Epithelial cell of prostate (primary cell): Measurements from ENCODE around the gene CDK5.

Source experiments
- DNase-seq: peaks from one replicate; pipeline ENCODE4 v3.0.0-alpha.2; 2011; ENCODE audit warnings: low read depth, low spot score
- H3K27ac ChIP-seq: fragments of 450-650 bp; 2 replicates; pipeline ENCODE4 v1.5.1; 2017; ENCODE audit warnings: mild to moderate bottlenecking

The CDK5 gene

DNA sequence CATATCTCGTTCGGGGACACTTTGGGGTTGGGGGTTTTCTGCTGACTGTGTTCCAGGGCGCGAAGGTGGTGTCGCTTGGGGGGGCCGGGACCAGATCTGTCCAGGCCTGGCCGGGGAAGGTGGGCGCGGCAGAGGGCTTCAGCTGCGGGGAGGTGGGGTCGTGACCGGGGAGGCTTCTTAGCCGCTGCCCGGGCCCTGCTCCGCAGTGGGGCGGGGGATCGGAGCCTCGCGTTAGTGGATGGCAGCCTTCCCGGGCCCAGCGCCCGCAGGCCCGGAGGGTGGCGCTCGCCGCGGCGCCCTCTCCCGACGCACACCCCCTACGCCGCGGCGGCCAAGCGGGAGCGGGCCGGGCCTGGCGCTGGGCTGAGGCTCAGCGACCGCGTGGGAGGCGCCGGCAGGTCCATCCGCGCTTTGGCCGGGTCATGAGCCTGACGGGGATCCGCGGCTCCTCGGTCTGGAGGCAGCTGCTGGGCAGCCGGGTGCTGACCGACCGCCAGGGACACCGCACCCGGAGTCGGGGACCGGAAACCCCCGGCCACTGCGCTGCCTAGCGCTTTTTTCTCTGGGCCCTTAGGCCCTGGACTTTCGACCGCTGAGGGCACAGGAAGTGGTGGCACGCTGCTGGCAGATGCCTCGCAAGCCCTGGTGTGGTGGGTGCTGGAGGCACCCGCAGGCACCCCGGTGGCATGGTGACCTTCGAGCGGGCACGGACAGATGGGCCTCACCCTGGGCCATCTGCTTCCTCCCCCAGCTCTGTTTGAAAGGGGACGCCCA is 29.7 kb upstream of the CDK5 start:
- DNase-seq: no peak
- peak overlapping the region; percentile 80 for H3K27ac ChIP-seq

DNA sequence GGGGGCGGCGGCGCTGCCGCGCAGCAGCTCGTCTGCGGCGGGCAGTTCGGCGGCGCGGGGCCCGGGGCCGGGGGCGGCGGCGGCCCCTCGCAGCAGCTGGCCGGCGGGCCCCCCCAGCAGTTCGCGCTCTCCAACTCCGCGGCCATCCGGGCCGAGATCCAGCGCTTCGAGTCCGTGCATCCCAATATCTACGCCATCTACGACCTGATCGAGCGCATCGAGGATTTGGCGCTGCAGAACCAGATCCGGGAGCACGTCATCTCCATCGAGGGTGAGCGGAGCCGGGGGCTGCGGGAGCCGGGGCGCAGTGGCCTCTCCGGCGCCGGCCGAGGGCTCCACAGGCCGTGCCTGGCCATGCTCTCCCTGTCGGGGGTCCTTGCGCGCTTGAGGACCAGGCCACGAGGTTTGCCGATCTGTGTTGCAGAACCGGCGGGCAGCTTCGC is 29.1 kb upstream of the CDK5 start:
- H3K27ac ChIP-seq: peak overlapping the region; percentile 80
- DNase-seq: no peak

- no peak for DNase-seq
These were observed 28.3 kb upstream of the CDK5 start, which contains the start of gene AGAP3 for GRCh38 chr7:151085691-151086620. TSS of gene AGAP3 (plus strand) at chr7:151086475. CDS start at chr7:151086742, 267 bp downstream.

GRCh38 chr7:151085329-151085690 is 27.6 kb upstream of the CDK5 start:
- DNase-seq: no peak
- H3K27ac ChIP-seq: no peak overlapping the region

More at GRCh38 chr7:151085691-151086620, 28.3 kb upstream of the CDK5 start, which contains the start of gene AGAP3:
- H3K27ac ChIP-seq: peak within 1 kb of the TSS; percentile 80

GRCh38 chr7:151083824-151084160 is 26.1 kb upstream of the CDK5 start:
- no peak overlapping the region for H3K27ac ChIP-seq
- DNase-seq: no peak

DNA sequence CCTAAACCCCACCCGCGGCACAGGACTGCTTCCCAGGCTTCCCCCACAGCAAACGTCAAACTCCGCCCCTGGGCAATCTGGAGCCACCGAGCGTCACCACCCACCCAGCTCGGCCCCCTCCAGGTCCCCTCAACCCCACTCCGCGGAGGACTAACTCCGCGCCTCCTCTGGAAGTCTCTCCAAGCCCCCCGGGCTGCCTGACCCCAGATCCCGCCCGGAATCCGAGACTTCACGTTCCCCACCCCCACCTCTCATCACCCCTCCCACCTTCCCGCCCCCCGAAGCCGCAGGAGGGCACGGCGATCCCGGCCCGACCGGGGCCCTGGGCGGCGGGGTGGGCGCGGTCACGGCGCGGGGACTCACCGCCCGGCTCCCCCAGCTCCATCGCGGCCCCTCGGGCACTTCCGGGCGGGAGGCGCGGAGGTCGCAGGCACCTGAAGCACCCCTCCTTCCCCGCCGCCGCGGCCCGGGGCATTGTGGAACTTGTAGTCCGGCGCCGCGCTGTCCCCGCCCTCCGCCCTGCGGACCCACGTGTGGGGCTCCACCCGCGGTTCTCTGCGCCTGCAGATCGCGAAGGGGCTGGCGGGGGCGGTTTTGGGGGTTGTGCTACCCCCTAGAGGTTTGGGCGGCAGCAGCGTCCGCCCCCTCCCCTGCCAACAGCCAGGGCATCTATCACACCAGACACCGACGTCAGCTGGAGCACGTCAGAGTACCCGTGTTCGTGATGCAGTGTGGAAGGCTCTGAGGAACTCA is 25.6 kb upstream of the CDK5 start, which contains the start of gene TMUB1:
TSS of gene TMUB1 (minus strand) at position 423 of the 753 bp plus-strand sequence. CDS start 930 bp downstream, outside the sequence.
- no peak for DNase-seq
- H3K27ac ChIP-seq: peak within 1 kb of the TSS; percentile 86

DNA sequence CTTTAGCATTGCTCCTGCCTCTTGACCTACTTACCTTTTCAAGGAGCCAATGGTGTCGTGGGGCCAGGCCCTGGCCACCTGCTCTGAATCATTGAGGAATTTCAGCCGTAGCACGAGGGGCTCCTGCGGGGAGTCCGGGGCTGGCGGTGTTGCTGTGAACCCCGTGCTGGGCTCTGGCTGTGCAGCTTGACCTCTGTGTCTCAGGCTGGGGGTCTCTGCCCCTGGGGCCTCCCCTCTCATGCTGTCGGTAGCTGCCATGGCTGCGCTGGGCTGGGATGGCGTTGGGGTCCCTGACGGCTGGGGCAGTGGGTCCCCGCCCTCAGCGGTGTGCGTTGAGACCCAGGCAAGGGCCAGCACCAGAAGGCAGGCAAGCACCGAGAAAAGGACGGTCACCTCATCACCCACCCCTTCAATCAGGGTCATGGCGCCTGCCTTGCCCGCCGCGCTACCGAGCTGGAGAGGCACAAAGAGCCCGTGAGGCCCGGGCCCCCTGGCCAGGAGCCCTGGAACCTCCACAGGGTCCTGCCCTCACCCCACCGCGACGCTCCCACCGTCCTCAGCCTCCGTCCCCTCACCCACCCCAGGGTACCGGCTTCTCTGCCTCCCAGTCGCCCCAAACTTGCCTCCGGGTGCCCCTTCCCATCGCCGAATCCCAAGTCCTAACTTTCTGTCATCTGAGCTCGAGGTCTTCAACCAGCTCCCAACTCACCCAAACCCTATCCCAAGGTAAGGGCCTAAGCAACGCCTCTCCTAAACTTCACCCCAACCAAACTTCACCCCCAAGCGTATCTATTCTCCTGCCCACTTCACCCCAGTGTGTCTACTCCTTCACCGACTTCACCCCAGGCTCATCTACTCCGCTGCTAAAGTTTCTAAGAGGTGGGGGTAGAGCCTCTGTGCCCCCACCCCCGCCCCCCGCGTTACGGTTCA is 24.7 kb upstream of the CDK5 start:
- peak overlapping the region; percentile 86 for H3K27ac ChIP-seq
- DNase-seq: no peak

- no peak for DNase-seq
- H3K27ac ChIP-seq: peak overlapping the region; percentile 86
These were observed 23.7 kb upstream of the CDK5 start for GRCh38 chr7:151081170-151082101.

GRCh38 chr7:151080522-151081169 is 22.9 kb upstream of the CDK5 start, which contains the start of gene FASTK:
TSS of gene FASTK (minus strand) at chr7:151080809. CDS start at chr7:151080766, 43 bp downstream.
- DNase-seq: peak; percentile 49
- peak within 1 kb of the TSS; percentile 86 for H3K27ac ChIP-seq

GRCh38 chr7:151080067-151080521 is 22.4 kb upstream of the CDK5 start:
- DNase-seq: no peak

DNA sequence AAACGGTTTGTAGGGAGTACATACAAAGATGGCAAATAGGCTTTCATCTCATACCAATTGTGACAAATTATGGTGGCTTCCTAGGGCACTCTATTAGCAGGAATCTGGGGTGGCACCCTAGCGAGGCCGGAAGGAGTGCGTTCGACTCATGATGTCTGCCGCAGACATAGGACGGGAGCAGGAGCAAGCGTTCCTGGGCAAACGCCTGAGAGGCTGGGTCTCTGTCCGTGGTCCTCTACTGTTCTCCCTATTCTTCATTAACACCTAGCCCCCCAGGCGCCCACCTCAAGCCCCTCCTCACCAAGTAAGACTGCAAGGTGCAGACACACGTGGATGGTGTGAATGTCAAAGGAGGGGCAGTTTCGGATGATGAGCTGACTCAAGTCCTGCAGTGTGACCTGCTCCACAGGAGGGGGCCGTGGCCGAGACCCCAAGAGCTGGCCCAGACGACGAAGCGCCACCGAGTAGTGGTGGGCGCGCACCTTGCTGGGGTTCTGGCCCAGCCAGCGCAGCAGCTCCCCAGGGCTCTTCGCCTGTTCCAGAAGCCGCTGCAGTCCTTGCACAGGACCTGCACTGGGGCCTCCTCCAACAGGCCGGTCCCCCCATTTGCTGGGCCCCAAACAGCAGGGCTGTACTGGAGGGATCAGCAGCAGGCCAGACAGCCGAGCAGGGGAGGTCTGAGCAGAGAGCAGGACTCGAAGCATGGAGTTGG is 21.7 kb upstream of the CDK5 start:
- DNase-seq: no peak
- H3K27ac ChIP-seq: no peak overlapping the region

More at GRCh38 chr7:151080067-151080521, 22.4 kb upstream of the CDK5 start:
- peak overlapping the region; percentile 86 for H3K27ac ChIP-seq

DNA sequence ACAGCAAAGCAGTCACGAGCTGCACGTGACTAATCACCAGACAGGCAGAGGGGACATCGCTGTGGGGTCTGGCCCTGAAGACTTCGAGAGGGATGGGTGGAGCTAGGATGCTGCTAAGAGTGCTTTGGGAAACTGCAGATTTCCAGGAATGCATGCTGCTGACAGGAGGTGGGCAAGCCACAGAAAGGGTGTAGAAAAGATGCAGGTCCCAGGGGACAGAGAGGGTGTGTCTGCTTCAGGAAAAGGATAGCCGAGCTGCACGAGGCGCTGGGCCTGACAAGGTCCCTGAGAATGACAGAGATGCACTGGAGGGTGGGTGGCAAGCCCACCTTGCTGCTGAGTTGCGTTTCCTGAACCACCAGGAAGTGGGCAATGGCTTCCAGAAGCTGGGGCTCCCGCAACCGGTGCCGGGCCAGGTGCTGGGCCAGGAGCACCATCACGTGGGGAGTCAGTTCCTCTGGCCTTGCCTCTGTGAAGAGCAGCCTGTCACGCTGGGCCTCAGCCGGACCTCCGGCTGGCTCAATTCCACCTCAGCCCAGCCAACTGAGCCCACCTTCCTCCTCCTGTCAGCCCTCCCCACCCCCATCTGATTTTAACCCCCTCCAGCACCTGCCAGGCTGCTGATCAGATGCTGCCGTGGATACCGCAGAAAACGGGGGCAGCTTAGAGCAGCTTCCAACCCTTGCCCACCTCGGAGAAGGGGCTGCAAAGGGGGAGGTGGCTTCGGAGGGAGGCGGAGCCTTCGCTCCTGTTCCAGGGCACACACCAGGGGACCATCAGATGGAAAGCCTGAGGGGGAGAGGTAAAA is 20.7 kb upstream of the CDK5 start:
- no peak for DNase-seq
- no peak overlapping the region for H3K27ac ChIP-seq

GRCh38 chr7:151077705-151078232 is 20.1 kb upstream of the CDK5 start:
- H3K27ac ChIP-seq: no peak overlapping the region
- DNase-seq: no peak

DNA sequence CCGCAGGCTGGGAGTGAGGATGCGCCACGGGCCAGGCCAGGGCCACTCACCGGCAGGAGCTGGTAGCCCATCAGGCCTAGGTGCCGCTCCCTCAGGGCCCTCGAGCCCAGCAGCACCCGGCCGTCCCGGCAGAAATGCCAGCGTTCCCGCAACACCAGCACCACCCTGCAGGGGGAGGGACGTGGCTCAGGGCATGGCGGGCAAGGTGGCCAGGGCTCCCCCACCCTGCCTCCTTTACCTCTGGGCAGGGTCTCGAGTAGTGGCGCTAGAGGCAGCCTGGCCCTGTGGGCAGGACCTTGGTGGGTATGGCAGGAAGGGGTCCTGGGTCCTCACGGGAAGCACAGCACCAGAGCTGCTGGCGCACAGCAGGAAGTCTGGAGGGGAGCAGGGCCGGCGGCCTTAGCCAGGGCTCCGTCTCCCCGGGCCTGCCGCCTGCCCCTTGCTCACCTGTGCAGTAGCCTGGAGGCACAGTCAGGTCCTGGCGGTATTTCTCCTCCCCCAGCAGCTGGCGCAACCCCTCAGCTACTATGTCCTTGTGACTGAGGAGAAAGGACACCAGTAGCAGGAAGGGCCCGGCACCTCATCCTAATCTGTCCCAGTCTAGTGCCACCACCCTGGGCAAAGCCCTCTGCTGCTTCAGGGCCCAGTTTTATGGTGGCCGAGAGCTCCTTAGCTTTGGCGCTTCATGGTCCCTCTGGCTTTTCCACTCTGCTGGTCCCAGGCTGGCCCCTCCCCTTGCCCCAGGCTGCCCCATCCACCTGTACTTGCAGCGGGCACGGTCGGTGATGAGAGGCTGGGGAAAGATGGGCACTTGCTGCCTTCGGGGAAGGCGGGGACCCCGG is 19.4 kb upstream of the CDK5 start:
- no peak overlapping the region for H3K27ac ChIP-seq
- no peak for DNase-seq

- no peak for DNase-seq
- H3K27ac ChIP-seq: no peak overlapping the region
These were observed 18.3 kb upstream of the CDK5 start for GRCh38 chr7:151075978-151076426.
